Spleen (tissue), 7 donors: ENCODE results near the gene KLHL14.

Experiments used
- POLR2A ChIP-seq, 3 donors: fragments of 450-650 bp; IDR thresholded peaks; one replicate each; pipeline ENCODE4 v1.5.1; 2017; ENCODE audit warnings: antibody characterized with exemption in 3 of 3, mild to moderate bottlenecking in 1 of 3
- TF ChIP-seq, protein P1 (sequence below), 11 experiments: fragments of 200-600 bp in 7 of 11; fragments of 450-650 bp in 4 of 11; sonication (generic) in 4 of 11; IDR thresholded peaks in 8 of 11; conservative IDR thresholded peaks in 3 of 11; 1 replicate in 7 of 11; 2 replicates in 4 of 11; pipeline versions ENCODE4 v1.4.0 to v1.8.0; 2016 to 2021; ENCODE audit warnings: antibody characterized with exemption in 11 of 11, inconsistent platforms in 4 of 11, mild to moderate bottlenecking in 1 of 11
- donor health status: DM: no; HTN: no; CAD: no; lungs with moderate emphysema.
- donor health status: DM: no; HTN: no; CAD: no.
- donor health status: DM: no; HTN: no; CAD: no.

DNA sequence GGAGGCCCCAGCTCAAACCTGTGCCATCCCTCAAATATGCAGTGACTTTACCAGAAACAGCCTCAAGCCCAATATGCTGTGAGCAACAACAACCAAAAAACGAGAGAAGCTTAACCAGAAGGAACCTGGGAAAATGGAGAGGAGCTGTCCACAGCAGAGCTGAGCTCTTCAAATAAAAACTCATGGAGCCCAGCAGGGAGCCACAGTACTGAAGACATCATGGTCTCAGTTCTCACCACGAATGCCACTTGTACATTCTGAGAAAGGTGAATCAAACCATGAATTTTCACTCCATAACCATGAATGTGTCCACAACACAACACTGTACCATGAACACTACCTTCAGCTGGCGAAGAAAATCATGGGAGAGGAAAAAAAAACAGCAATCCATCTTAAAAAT lies 50.5 kb downstream of the KLHL14 start:
- TF ChIP-seq POLR2A (IDR thresholded peaks at IDR 0.05): no peak
- TF ChIP-seq, protein P1, sequence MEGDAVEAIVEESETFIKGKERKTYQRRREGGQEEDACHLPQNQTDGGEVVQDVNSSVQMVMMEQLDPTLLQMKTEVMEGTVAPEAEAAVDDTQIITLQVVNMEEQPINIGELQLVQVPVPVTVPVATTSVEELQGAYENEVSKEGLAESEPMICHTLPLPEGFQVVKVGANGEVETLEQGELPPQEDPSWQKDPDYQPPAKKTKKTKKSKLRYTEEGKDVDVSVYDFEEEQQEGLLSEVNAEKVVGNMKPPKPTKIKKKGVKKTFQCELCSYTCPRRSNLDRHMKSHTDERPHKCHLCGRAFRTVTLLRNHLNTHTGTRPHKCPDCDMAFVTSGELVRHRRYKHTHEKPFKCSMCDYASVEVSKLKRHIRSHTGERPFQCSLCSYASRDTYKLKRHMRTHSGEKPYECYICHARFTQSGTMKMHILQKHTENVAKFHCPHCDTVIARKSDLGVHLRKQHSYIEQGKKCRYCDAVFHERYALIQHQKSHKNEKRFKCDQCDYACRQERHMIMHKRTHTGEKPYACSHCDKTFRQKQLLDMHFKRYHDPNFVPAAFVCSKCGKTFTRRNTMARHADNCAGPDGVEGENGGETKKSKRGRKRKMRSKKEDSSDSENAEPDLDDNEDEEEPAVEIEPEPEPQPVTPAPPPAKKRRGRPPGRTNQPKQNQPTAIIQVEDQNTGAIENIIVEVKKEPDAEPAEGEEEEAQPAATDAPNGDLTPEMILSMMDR (IDR thresholded peaks at IDR 0.05 in 8 of 11, conservative IDR thresholded peaks at IDR 0.05 in 3 of 11): no peak
